ENCODE results near the gene ZNF217.

DNA sequence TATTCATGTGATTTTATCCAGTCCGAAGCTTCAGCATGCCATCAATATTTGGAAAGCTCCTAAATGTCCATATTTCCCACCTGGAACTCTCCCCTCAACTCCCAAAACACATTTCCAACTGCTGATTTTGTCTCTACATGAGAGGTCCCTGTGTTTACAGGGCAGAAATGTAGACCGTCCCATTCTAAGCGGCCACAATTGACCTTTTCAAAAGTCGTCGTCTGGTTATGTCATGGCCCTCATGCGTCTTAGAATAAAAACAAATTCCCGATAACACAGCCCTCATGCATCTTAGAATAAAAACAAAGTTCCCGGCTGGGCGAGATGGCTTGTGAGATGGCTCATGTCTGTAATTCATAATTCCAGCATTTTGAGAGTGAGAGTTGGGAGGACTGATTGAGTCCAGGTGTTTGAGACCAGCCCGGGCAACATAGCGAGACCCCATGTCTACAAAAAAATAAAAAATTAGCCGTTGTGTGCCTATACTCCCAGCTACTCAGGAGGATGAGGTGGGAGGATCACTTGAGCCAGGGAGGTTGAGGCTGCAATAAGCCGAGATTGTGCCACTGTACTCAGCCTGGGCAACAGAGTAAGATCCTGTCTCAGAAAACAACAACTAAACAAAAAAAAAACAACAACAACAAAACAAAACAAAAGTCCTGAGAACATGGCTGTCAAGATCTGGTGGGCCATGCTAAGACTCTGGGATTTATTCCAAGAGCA lies 6.4 kb upstream of the ZNF217 start:
- no peak for TF ChIP-seq POLR2A (IDR thresholded peaks at IDR 0.05)
- no peak for TF ChIP-seq CTCF (IDR thresholded peaks at IDR 0.05)

Data from upper lobe of left lung (tissue), 4 donors.